K562 (cell line): Measurements from ENCODE around the gene TGM5. TPM values are rescaled to one million over a fixed set of nuclear protein-coding genes. Genes with fewer than 3 reads are reported as not detected.

ENCODE experiments used
- BDP1 ChIP-seq: IDR thresholded peaks from 3 replicates; pipeline ENCODE4 v1.6.1; 2011; ENCODE audit not compliant: insufficient read length, insufficient read depth
- EWSR1 ChIP-seq: fragments of 450-650 bp; IDR thresholded peaks from 2 replicates; pipeline ENCODE4 v1.6.1; 2018; ENCODE audit warnings: borderline replicate concordance, mild to moderate bottlenecking, low read depth, moderate library complexity; ENCODE audit not compliant: partially characterized antibody
- GTF2E2 ChIP-seq: fragments of 200-800 bp; sonication (Bioruptor generic); IDR thresholded peaks from 2 replicates; pipeline ENCODE4 v1.6.1; 2016; ENCODE audit warnings: missing genetic modification characterization, missing compliant biosample characterization
- HDAC6 ChIP-seq: IDR thresholded peaks from 2 replicates; pipeline ENCODE4 v1.6.1; 2012; ENCODE audit warnings: low read depth, mild to moderate bottlenecking, control low read depth, inconsistent platforms, low read length, moderate library complexity
- KDM5B ChIP-seq: fragments of 200-600 bp; sonication (generic); IDR thresholded peaks from 2 replicates; pipeline ENCODE4 v1.6.1; 2012; ENCODE audit warnings: low read depth, mild to moderate bottlenecking, moderate library complexity, low read length, control low read depth, inconsistent platforms; ENCODE audit not compliant: insufficient replicate concordance
- KLF1 ChIP-seq: fragments of 450-650 bp; IDR thresholded peaks from 2 replicates; pipeline ENCODE4 v1.6.1; 2016; ENCODE audit warnings: missing genetic modification characterization, missing compliant biosample characterization
- KLF10 ChIP-seq: fragments of 250-450 bp; sonication (Bioruptor Pico); IDR thresholded peaks from 2 replicates; pipeline ENCODE4 v1.6.1; 2021; ENCODE audit warnings: matching md5 sums
- MTA1 ChIP-seq: fragments of 450-650 bp; IDR thresholded peaks from 2 replicates; pipeline ENCODE4 v1.6.1; 2017; ENCODE audit warnings: borderline replicate concordance
- MYC ChIP-seq, 2 experiments: fragments of 250-450 bp in 1 of 2; sonication (Bioruptor Pico) in 1 of 2; IDR thresholded peaks; 2 replicates each; pipeline versions ENCODE4 v1.5.1 to v1.6.1; 2012 to 2021; ENCODE audit warnings: low read depth in 2 of 2, borderline replicate concordance in 1 of 2, improper control_type of control experiment in 1 of 2, low read length in 1 of 2, mild to moderate bottlenecking in 1 of 2, moderate library complexity in 1 of 2
- NCOR1 ChIP-seq: fragments of 450-650 bp; IDR thresholded peaks from 2 replicates; pipeline ENCODE4 v1.6.1; 2016; ENCODE audit warnings: mild to moderate bottlenecking, moderate library complexity
- PHF20 ChIP-seq: fragments of 450-650 bp; IDR thresholded peaks from 2 replicates; pipeline ENCODE4 v1.6.1; 2018; ENCODE audit not compliant: partially characterized antibody
- PHF8 ChIP-seq: fragments of 200-600 bp; sonication (generic); IDR thresholded peaks from 2 replicates; pipeline ENCODE4 v1.6.1; 2012; ENCODE audit warnings: mixed run types, mild to moderate bottlenecking, inconsistent platforms, low read length, moderate library complexity, borderline replicate concordance
- PTBP1 ChIP-seq: fragments of 200-400 bp; formaldehyde crosslinking; IDR thresholded peaks from 2 replicates; pipeline ENCODE4 v1.6.1; 2017; ENCODE audit warnings: low read depth, low read length
- SMARCE1 ChIP-seq: fragments of 450-650 bp; IDR thresholded peaks from 2 replicates; pipeline ENCODE4 v1.7.1; 2016; ENCODE audit warnings: mild to moderate bottlenecking
- SRSF9 ChIP-seq: fragments of 200-400 bp; formaldehyde crosslinking; IDR thresholded peaks from 2 replicates; pipeline ENCODE4 v1.6.1; 2017; ENCODE audit warnings: low read depth, low read length, borderline replicate concordance
- ZBTB11 ChIP-seq, 3 experiments: fragments of 200-800 bp in 1 of 3; fragments of 250-450 bp in 1 of 3; fragments of 450-650 bp in 1 of 3; sonication (Bioruptor Pico) in 1 of 3; sonication (Bioruptor generic) in 1 of 3; formaldehyde crosslinking in 1 of 3; IDR thresholded peaks; 2 replicates each; pipeline versions ENCODE4 v1.6.1 to v1.8.0; 2016 to 2022; ENCODE audit warnings: mild to moderate bottlenecking in 2 of 3, missing genetic modification characterization in 2 of 3, missing compliant biosample characterization in 1 of 3, moderate library complexity in 1 of 3
- ZBTB5 ChIP-seq: fragments of 450-650 bp; IDR thresholded peaks from 2 replicates; pipeline ENCODE4 v1.6.1; 2017; ENCODE audit warnings: antibody characterized with exemption
- ZFP91 ChIP-seq: sonication (generic); formaldehyde crosslinking; IDR thresholded peaks from 2 replicates; pipeline ENCODE4 v1.8.0; 2022; ENCODE audit warnings: mild to moderate bottlenecking, missing genetic modification reagents
- ZNF143 ChIP-seq: sonication (generic); formaldehyde crosslinking; IDR thresholded peaks from 2 replicates; pipeline ENCODE4 v1.9.0; 2022; ENCODE audit warnings: mild to moderate bottlenecking, missing genetic modification reagents
- ZNF507 ChIP-seq: conservative IDR thresholded peaks from 2 replicates; pipeline ENCODE4 v1.6.1; 2017; ENCODE audit warnings: missing genetic modification characterization, missing compliant biosample characterization
- polyA plus RNA-seq, 8 experiments: library from polyadenylated mRNA; depleted of rRNA in 4 of 8; stranded (reverse) in 5 of 8; unstranded in 3 of 8; fragments of >200 nt; fragmentation: Nextera tagmentation in 2 of 8; fragmentation: Illumina TruSeq in 1 of 8; extraction: Ambion mirVana in 2 of 8; extraction: Trizol in 1 of 8; gene quantifications; 2 replicates each; pipeline versions ENCODE4 v1.2.1 to v1.2.3, GENCODE V29; 2011 to 2014; ENCODE audit warnings: inconsistent platforms in 1 of 8, missing spikeins in 1 of 8
- total RNA-seq, 7 experiments: library from RNA; depleted of rRNA in 6 of 7; stranded (reverse); fragments of >200 nt in 6 of 7; fragmentation: Illumina TruSeq in 2 of 7; extraction: Trizol in 2 of 7; gene quantifications; 2 replicates each; pipeline versions ENCODE4 v1.2.1 to v1.2.3, GENCODE V29; 2011 to 2021; ENCODE audit warnings: low replicate concordance in 1 of 7

The TGM5 gene
- total and polyA plus RNA-seq, 9 of the 15 experiments (the other 6 are each of a cell fraction or from before 2014, with no cell fraction given): 0.03 to 0.10 (median 0.07) TPM; not detected in 6

- TF ChIP-seq ZFP91 (no peak), PHF8 (peak; percentile 98), PTBP1 (no peak), BDP1 (no peak), KLF10 (CRISPR knock-in tag) (no peak), HDAC6 (no peak), ZNF143 (CRISPR knock-in tag) (no peak; the same call in 1 of the 2 replicates), ZBTB11 (CRISPR knock-in tag; IDR thresholded peaks at IDR 0.05) (peak in 1 of 3 experiments; percentile 88; a peak in 3 of 6 replicates), SMARCE1 (0 out of 2 replicates have a peak, but pooled peaks have one; percentile 57), KLF1 (tag) (no peak), MTA1 (peak; percentile 52; the same call in 1 of the 2 replicates), KDM5B (peak; percentile 92), ZBTB5 (no peak), NCOR1 (peak; percentile 29), SRSF9 (no peak), EWSR1 (no peak), GTF2E2 (peak; percentile 78; the same call in 1 of the 2 replicates), ZNF507 (tag) (no peak), MYC (IDR thresholded peaks at IDR 0.05; ENCODE audit: low read depth, low read length) (peak; percentile 97), MYC (CRISPR knock-in tag; IDR thresholded peaks at IDR 0.05; ENCODE audit: borderline replicate concordance, low read depth) (no peak), PHF20 (peak; percentile 91)
Observed at GRCh38 chr15:43185157-43186002, 81.3 kb downstream of the TGM5 start, which contains the start of gene CCNDBP1 (continued).
